Measurements from ENCODE around the gene SUPT3H. TPM values are rescaled to one million over a fixed set of nuclear protein-coding genes. Genes with fewer than 3 reads are reported as not detected.

The SUPT3H gene
- polyA plus RNA-seq, 1 experiment: 8.7 TPM

DNA sequence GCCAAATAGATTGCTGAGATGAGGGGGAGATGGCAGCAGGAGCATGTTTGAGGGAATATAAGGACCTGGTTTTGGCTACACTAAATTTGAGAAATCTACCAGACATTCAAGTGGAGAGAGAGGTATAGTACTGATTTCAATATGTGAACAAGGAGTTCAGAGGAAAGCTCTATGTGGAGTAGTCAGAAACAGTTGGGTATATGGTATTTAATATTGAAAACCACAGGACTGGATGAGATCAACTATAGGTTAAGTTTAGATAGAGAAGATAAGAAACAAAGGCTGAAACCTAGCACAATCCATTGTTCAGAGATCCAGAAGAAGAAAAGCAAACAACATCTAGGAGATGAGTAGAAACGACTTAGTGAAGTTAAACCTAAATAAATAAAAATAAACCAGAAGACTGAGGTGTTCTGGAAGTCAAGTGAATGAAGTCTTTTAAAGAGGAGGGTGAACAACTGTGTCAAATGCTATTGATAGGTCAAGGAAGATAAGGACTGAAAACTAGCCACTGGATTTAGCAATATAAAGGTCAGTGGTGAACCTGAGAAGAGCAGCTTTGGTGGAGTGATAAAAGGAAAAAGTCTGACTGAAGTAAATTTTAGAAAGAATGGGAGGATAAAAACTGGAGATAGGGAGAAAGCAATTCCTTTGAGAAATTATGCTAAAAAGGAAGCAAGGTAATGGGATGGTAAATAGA, 170.8 kb downstream of the SUPT3H start:
- Histone ChIP-seq H3K4me3 (ENCODE audit: low read depth, low read length) (no peak overlapping the region), H3K27me3 (ENCODE audit: control insufficient read depth, insufficient read depth, low read length) (no peaks in the 10 kb centered on the region), H3K27ac (ENCODE audit: low read depth, low read length) (no peak overlapping the region), H3K9me3 (ENCODE audit: control insufficient read depth, insufficient read depth, low read length) (no peaks in the 10 kb centered on the region; the same call in 1 of the 2 replicates)
- TF ChIP-seq, protein P1, sequence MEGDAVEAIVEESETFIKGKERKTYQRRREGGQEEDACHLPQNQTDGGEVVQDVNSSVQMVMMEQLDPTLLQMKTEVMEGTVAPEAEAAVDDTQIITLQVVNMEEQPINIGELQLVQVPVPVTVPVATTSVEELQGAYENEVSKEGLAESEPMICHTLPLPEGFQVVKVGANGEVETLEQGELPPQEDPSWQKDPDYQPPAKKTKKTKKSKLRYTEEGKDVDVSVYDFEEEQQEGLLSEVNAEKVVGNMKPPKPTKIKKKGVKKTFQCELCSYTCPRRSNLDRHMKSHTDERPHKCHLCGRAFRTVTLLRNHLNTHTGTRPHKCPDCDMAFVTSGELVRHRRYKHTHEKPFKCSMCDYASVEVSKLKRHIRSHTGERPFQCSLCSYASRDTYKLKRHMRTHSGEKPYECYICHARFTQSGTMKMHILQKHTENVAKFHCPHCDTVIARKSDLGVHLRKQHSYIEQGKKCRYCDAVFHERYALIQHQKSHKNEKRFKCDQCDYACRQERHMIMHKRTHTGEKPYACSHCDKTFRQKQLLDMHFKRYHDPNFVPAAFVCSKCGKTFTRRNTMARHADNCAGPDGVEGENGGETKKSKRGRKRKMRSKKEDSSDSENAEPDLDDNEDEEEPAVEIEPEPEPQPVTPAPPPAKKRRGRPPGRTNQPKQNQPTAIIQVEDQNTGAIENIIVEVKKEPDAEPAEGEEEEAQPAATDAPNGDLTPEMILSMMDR (IDR thresholded peaks at IDR 0.05; ENCODE audit: low read depth, low read length): no peak
- DNase-seq (ENCODE audit: low read depth, low spot score): no peak
- CTCF ChIA-PET: interaction anchor here (0.5 kb wide), 1 partner anchor 222 kb away, joined by 5 read pairs; no protein-coding TSS in a partner anchor
- POLR2A ChIA-PET: no interaction called here

DNA sequence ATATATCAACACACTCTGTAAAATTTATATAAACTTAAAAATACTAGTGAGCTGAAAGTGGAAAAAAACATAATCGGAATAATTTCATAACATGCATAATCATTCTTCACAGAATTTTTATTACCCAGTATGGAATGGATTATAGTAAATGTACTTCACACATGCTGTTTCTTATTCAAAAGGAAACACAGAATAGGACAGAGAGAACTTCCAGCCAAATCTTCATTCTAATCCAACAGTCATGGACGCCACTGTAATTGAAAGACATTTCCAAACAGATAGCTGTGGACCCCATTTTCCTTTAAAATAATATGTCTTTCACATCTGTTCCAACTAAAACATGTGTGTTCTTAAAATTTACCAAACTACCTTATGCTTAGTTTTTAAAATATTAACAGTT, 176.2 kb downstream of the SUPT3H start:
- Histone ChIP-seq H3K27ac (ENCODE audit: low read depth, low read length) (no peak overlapping the region), H3K4me3 (ENCODE audit: low read depth, low read length) (no peak overlapping the region), H3K27me3 (ENCODE audit: control insufficient read depth, insufficient read depth, low read length) (no peaks in the 10 kb centered on the region), H3K9me3 (ENCODE audit: control insufficient read depth, insufficient read depth, low read length) (no peaks in the 10 kb centered on the region)
- POLR2A ChIA-PET: no interaction called here
- DNase-seq (ENCODE audit: low read depth, low spot score): no peak
- CTCF ChIA-PET: no interaction called here
- TF ChIP-seq, protein P1 (IDR thresholded peaks at IDR 0.05; ENCODE audit: low read depth, low read length): no peak

DNA sequence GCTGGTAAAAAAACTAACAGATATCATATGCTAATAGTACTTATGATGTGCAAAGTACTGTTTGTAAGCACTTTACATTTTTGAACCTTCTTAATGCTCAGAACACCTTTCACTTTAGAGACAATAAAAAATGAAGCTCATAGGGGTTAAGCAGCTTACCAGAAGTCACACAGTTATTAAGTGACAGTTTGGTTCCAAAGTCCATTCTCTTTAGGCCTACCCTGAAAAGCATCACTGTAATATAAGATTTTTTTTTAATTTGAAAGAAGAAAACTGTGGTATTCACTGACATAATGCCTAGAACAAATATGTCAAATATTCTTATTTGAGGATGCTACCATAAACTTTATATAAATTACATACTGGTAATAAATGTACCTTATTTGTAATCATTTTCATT, 177.2 kb downstream of the SUPT3H start:
- DNase-seq (ENCODE audit: low read depth, low spot score): no peak
- TF ChIP-seq, protein P1 (IDR thresholded peaks at IDR 0.05; ENCODE audit: low read depth, low read length): no peak
- Histone ChIP-seq H3K27ac (ENCODE audit: low read depth, low read length) (no peak overlapping the region), H3K4me3 (ENCODE audit: low read depth, low read length) (no peak overlapping the region), H3K9me3 (ENCODE audit: control insufficient read depth, insufficient read depth, low read length) (no peaks in the 10 kb centered on the region), H3K27me3 (ENCODE audit: control insufficient read depth, insufficient read depth, low read length) (no peaks in the 10 kb centered on the region)
- ChIA-PET POLR2A (no interaction called here), CTCF (no interaction called here)

DNA sequence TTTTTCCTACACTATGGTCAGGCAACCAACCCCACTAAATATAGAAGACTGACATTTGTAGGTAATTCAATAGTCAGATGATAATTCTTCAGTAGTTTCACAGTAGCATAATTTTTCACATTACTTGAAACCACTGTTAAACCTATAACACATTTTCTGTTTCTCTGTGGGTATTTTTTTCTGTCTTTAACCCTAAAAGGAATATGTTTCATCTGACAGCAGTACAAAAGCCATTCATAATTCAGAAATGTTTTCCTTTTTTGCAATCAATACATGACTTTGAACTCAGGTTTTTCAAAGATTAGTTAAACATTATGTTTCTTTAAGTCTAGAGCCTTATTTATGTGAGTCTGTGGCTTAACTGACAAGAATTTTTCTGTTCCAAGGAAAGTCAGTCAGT, 178.2 kb downstream of the SUPT3H start:
- no peaks in the 10 kb centered on the region for H3K27me3 ChIP-seq (ENCODE audit: control insufficient read depth, insufficient read depth, low read length)
- no peak overlapping the region for H3K4me3 ChIP-seq (ENCODE audit: low read depth, low read length)
- no peak overlapping the region for H3K27ac ChIP-seq (ENCODE audit: low read depth, low read length)
- TF ChIP-seq, protein P1 (IDR thresholded peaks at IDR 0.05; ENCODE audit: low read depth, low read length): no peak
- CTCF ChIA-PET: no interaction called here
- no peaks in the 10 kb centered on the region for H3K9me3 ChIP-seq (ENCODE audit: control insufficient read depth, insufficient read depth, low read length)
- no peak for DNase-seq (ENCODE audit: low read depth, low spot score)
- POLR2A ChIA-PET: no interaction called here

DNA sequence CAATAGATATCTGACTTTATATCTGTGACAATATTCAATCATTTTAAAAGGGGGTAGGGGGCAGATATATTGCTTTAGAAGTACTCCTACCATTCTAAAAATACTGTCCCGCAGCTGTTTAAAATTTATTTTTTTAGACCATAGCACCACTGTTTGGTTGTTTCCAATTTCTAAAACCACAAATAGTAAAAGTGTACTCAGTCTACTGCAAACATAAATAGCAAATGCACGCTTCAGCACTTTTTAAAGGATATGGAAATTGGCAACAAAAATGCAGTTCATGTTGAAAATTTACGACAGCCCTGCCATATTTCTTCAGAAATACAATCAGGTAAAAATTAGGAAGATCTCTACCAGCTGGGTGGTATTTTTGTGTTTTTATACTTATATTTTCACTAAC, 181.6 kb downstream of the SUPT3H start:
- H3K27ac ChIP-seq (ENCODE audit: low read depth, low read length): no peak overlapping the region
- TF ChIP-seq, protein P1 (IDR thresholded peaks at IDR 0.05; ENCODE audit: low read depth, low read length): no peak
- ChIA-PET CTCF (no interaction called here), POLR2A (no interaction called here)
- no peak overlapping the region for H3K4me3 ChIP-seq (ENCODE audit: low read depth, low read length)
- no peaks in the 10 kb centered on the region for H3K27me3 ChIP-seq (ENCODE audit: control insufficient read depth, insufficient read depth, low read length)
- no peaks in the 10 kb centered on the region for H3K9me3 ChIP-seq (ENCODE audit: control insufficient read depth, insufficient read depth, low read length)
- no peak for DNase-seq (ENCODE audit: low read depth, low spot score)

Measured in AG04450 (cell line).